SK-N-SH (cell line): Measurements from ENCODE around the gene FRMD1. TPM values are rescaled to one million over a fixed set of nuclear protein-coding genes. Genes with fewer than 3 reads are reported as not detected.

Experiments
- CTCF ChIA-PET: fragments of 300-600, 350-600 bp; formaldehyde crosslinking; extraction: SDS; loops from one replicate; lab custom pipeline; 2021; lab: Yijun Ruan, JAX
- POLR2A ChIA-PET: fragments of 350-600 bp; sonication (Branson Sonifier 250); formaldehyde crosslinking; extraction: SDS; loops from one replicate; lab custom pipeline; 2020; ENCODE audit warnings: antibody characterized with exemption, inconsistent platforms; lab: Yijun Ruan, JAX
- DNase-seq: peaks from one replicate; pipeline ENCODE4 v3.0.0; 2012
- H2AFZ ChIP-seq: fragments of 200-600 bp; sonication (generic); 2 replicates; pipeline ENCODE4 v1.8.1; 2016; ENCODE audit warnings: antibody characterized with exemption, mild to moderate bottlenecking, low read depth
- H3F3A ChIP-seq: fragments of 200-600 bp; sonication (generic); replicated peaks from 2 replicates; pipeline ENCODE3; 2016; ENCODE audit warnings: antibody characterized with exemption, mild to moderate bottlenecking; ENCODE audit not compliant: insufficient read depth
- H3K27ac ChIP-seq, 2 experiments: fragments of 200-500 bp in 1 of 2; fragments of 200-600 bp in 1 of 2; sonication (Bioruptor generic) in 1 of 2; sonication (generic), shearing (Covaris generic) in 1 of 2; 2 replicates each; pipeline versions ENCODE4 v1.5.1 to v1.6.1; 2014 to 2016; ENCODE audit warnings: low read depth in 2 of 2, inconsistent platforms in 1 of 2, low read length in 1 of 2, mild to moderate bottlenecking in 1 of 2, mixed read lengths in 1 of 2
- H3K27me3 ChIP-seq: fragments of 200-600 bp; sonication (generic), shearing (Covaris generic); 2 replicates; pipeline ENCODE4 v1.6.1; 2016; ENCODE audit warnings: mixed run types; ENCODE audit not compliant: insufficient read depth
- H3K36me3 ChIP-seq, 2 experiments: fragments of 200-500 bp in 1 of 2; fragments of 200-600 bp in 1 of 2; sonication (Bioruptor generic) in 1 of 2; sonication (generic) in 1 of 2; replicated peaks in 1 of 2; 2 replicates each; pipeline versions ENCODE3 to v1.5.1; 2014 to 2016; ENCODE audit warnings: low read length in 1 of 2, mild to moderate bottlenecking in 1 of 2; ENCODE audit not compliant: insufficient read depth in 2 of 2, control insufficient read depth in 1 of 2
- H3K4me1 ChIP-seq, 2 experiments: fragments of 200-500 bp in 1 of 2; fragments of 200-600 bp in 1 of 2; sonication (Bioruptor generic) in 1 of 2; sonication (generic), shearing (Covaris generic) in 1 of 2; 2 replicates each; pipeline versions ENCODE4 v1.5.1 to v1.6.1; 2014 to 2016; ENCODE audit warnings: low read depth in 1 of 2, low read length in 1 of 2, mixed run types in 1 of 2; ENCODE audit not compliant: insufficient read depth in 2 of 2, control insufficient read depth in 1 of 2
- H3K4me2 ChIP-seq: fragments of 200-600 bp; sonication (generic), shearing (Covaris generic); 2 replicates; pipeline ENCODE4 v1.6.1; 2017; ENCODE audit warnings: mixed run types
- H3K4me3 ChIP-seq, 2 experiments: fragments of 200-500 bp in 1 of 2; fragments of 200-600 bp in 1 of 2; sonication (Bioruptor generic) in 1 of 2; sonication (generic), shearing (Covaris generic) in 1 of 2; 2 replicates each; pipeline versions ENCODE4 v1.5.1 to v1.8.1; 2014 to 2016; ENCODE audit warnings: low read depth in 2 of 2, inconsistent platforms in 1 of 2, low read length in 1 of 2, mild to moderate bottlenecking in 1 of 2, mixed read lengths in 1 of 2, moderate library complexity in 1 of 2
- H3K79me2 ChIP-seq: fragments of 200-600 bp; sonication (generic); 2 replicates; pipeline ENCODE4 v1.8.1; 2017; ENCODE audit warnings: mild to moderate bottlenecking; ENCODE audit not compliant: insufficient read depth
- H3K9ac ChIP-seq: fragments of 200-600 bp; sonication (generic); 2 replicates; pipeline ENCODE4 v1.6.1; 2017; ENCODE audit warnings: mixed run types
- H3K9me2 ChIP-seq: fragments of 200-600 bp; sonication (generic); 2 replicates; pipeline ENCODE4 v1.6.1; 2017; ENCODE audit warnings: mixed run types
- H3K9me3 ChIP-seq: fragments of 200-600 bp; sonication (generic); 2 replicates; pipeline ENCODE4 v1.6.1; 2017; ENCODE audit warnings: mixed run types, mild to moderate bottlenecking, moderate library complexity
- H4K20me1 ChIP-seq: fragments of 200-600 bp; sonication (generic); 2 replicates; pipeline ENCODE4 v1.6.1; 2017; ENCODE audit warnings: mild to moderate bottlenecking, mixed run types; ENCODE audit not compliant: insufficient read depth
- CHD2 ChIP-seq: fragments of 150-350 bp; IDR thresholded peaks from 2 replicates; pipeline ENCODE4 v1.6.1; 2018; ENCODE audit warnings: low read length; ENCODE audit not compliant: partially characterized antibody
- FOXJ3 ChIP-seq: sonication (generic); formaldehyde crosslinking; IDR thresholded peaks from 2 replicates; pipeline ENCODE4 v1.5.1; 2020; ENCODE audit warnings: mild to moderate bottlenecking, missing genetic modification reagents
- JUND ChIP-seq: IDR thresholded peaks from 2 replicates; pipeline ENCODE4 v1.4.0; 2012
- RAD21 ChIP-seq: IDR thresholded peaks from 2 replicates; pipeline ENCODE4 v1.6.1; 2012; ENCODE audit warnings: mild to moderate bottlenecking, low read length
- RXRA ChIP-seq: IDR thresholded peaks from 2 replicates; pipeline ENCODE4 v1.4.0; 2012; ENCODE audit warnings: low read depth, mild to moderate bottlenecking, borderline replicate concordance
- WGBS: methylation state at CpG from one replicate; pipeline ENCODE4 v1.1.6; 2017; ENCODE audit warnings: low lambda C conversion rate; 5-methylcytosine and 5-hydroxymethylcytosine counted together
- polyA plus RNA-seq, 3 experiments: library from polyadenylated mRNA; depleted of rRNA; stranded (reverse); fragments of >200 nt; gene quantifications; 2 replicates each; pipeline ENCODE4 v1.2.3, GENCODE V29; 2012
- TF ChIP-seq, protein P1 (sequence below): IDR thresholded peaks from 2 replicates; pipeline ENCODE4 v1.4.0; 2012; ENCODE audit warnings: low read depth
- TF ChIP-seq, protein P2 (sequence below): fragments of 200-600 bp; sonication (generic); IDR thresholded peaks from 2 replicates; pipeline ENCODE4 v1.6.1; 2017; ENCODE audit warnings: antibody characterized with exemption, mild to moderate bottlenecking, moderate library complexity
- TF ChIP-seq, protein P3 (sequence below): IDR thresholded peaks from 2 replicates; pipeline ENCODE4 v1.4.0; 2012; ENCODE audit warnings: low read depth, borderline replicate concordance
- TF ChIP-seq, protein P4 (sequence below): fragments of 150-350 bp; IDR thresholded peaks from 2 replicates; pipeline ENCODE4 v1.6.1; 2016; ENCODE audit warnings: mild to moderate bottlenecking, low read depth, low read length
- TF ChIP-seq, protein P5 (sequence below): IDR thresholded peaks from 2 replicates; pipeline ENCODE4 v1.6.1; 2012; ENCODE audit warnings: mild to moderate bottlenecking, low read depth, low read length, moderate library complexity

FRMD1 gene
- 0.02 TPM in 1 of 2 replicates, not detected in the other for polyA plus RNA-seq (2012; rRNA removed)
- polyA plus RNA-seq (2012; cell fraction: cytosol; rRNA removed), result 0.01 TPM in 1 of 2 replicates, not detected in the other
- polyA plus RNA-seq (2012; cell fraction: nucleus; rRNA removed), result 0.01 and 0.08 TPM in 2 replicates

DNA sequence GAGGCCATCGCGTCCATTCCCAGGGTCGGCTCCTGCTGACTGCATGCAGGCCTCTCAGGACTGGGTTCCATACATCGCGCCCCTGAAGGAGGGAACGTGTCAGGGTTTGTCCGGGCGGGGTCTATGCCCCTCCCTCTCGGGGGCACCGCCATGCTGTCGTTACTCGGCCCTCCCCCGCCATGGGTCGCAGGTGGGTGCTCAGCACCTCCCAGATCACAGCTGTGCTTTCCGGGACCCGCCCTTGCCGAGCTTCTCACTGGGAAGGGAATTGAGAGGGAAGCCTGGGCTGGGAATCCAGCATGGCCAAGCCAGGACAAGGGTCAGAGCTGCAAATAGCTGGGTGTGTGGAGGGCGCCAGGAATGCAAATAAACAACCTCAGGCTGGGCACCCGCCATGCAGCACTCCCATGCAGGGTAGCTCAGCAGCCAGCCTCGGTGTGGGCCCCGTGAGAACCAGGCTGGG is at the start of gene FRMD1:
TSS of gene FRMD1 (minus strand) at position 270 of the 463 bp plus-strand sequence. CDS start at position 152, 118 bp downstream.
- POLR2A ChIA-PET, result no interaction called here
- DNase-seq, result no peak

More for the DNA sequence above, at the start of gene FRMD1:
- Histone ChIP-seq H3K9me3 (no peaks in the 10 kb centered on the region), H2AFZ (no peak within 1 kb of the TSS), H3K4me2 (no peak within 1 kb of the TSS), H3K27me3 (no peaks in the 10 kb centered on the region), H3F3A (peaks cover 3% of the 10 kb centered on the region), H3K9me2 (no peaks in the 10 kb centered on the region), H3K4me3 (no peak within 1 kb of the TSS), H3K27ac (no peak within 1 kb of the TSS), H3K4me1 (no peaks in the 10 kb centered on the region), H3K9ac (no peak within 1 kb of the TSS), H3K79me2 (no peaks in the 10 kb centered on the region), H4K20me1 (no peaks in the 10 kb centered on the region), H3K36me3 (no peaks in the 10 kb centered on the region)
- no peak for TF ChIP-seq RXRA
- no peak for TF ChIP-seq FOXJ3 (CRISPR knock-in tag)
- TF ChIP-seq RAD21, result no peak
- TF ChIP-seq, protein P1, sequence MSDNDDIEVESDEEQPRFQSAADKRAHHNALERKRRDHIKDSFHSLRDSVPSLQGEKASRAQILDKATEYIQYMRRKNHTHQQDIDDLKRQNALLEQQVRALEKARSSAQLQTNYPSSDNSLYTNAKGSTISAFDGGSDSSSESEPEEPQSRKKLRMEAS, result no peak
- no peak for TF ChIP-seq JUND
- TF ChIP-seq CHD2, result no peak
- TF ChIP-seq, protein P2, sequence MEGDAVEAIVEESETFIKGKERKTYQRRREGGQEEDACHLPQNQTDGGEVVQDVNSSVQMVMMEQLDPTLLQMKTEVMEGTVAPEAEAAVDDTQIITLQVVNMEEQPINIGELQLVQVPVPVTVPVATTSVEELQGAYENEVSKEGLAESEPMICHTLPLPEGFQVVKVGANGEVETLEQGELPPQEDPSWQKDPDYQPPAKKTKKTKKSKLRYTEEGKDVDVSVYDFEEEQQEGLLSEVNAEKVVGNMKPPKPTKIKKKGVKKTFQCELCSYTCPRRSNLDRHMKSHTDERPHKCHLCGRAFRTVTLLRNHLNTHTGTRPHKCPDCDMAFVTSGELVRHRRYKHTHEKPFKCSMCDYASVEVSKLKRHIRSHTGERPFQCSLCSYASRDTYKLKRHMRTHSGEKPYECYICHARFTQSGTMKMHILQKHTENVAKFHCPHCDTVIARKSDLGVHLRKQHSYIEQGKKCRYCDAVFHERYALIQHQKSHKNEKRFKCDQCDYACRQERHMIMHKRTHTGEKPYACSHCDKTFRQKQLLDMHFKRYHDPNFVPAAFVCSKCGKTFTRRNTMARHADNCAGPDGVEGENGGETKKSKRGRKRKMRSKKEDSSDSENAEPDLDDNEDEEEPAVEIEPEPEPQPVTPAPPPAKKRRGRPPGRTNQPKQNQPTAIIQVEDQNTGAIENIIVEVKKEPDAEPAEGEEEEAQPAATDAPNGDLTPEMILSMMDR, result no peak
- TF ChIP-seq, protein P3, sequence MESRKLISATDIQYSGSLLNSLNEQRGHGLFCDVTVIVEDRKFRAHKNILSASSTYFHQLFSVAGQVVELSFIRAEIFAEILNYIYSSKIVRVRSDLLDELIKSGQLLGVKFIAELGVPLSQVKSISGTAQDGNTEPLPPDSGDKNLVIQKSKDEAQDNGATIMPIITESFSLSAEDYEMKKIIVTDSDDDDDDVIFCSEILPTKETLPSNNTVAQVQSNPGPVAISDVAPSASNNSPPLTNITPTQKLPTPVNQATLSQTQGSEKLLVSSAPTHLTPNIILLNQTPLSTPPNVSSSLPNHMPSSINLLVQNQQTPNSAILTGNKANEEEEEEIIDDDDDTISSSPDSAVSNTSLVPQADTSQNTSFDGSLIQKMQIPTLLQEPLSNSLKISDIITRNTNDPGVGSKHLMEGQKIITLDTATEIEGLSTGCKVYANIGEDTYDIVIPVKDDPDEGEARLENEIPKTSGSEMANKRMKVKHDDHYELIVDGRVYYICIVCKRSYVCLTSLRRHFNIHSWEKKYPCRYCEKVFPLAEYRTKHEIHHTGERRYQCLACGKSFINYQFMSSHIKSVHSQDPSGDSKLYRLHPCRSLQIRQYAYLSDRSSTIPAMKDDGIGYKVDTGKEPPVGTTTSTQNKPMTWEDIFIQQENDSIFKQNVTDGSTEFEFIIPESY, result no peak
- TF ChIP-seq, protein P4, sequence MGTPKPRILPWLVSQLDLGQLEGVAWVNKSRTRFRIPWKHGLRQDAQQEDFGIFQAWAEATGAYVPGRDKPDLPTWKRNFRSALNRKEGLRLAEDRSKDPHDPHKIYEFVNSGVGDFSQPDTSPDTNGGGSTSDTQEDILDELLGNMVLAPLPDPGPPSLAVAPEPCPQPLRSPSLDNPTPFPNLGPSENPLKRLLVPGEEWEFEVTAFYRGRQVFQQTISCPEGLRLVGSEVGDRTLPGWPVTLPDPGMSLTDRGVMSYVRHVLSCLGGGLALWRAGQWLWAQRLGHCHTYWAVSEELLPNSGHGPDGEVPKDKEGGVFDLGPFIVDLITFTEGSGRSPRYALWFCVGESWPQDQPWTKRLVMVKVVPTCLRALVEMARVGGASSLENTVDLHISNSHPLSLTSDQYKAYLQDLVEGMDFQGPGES, result no peak
- TF ChIP-seq, protein P5, sequence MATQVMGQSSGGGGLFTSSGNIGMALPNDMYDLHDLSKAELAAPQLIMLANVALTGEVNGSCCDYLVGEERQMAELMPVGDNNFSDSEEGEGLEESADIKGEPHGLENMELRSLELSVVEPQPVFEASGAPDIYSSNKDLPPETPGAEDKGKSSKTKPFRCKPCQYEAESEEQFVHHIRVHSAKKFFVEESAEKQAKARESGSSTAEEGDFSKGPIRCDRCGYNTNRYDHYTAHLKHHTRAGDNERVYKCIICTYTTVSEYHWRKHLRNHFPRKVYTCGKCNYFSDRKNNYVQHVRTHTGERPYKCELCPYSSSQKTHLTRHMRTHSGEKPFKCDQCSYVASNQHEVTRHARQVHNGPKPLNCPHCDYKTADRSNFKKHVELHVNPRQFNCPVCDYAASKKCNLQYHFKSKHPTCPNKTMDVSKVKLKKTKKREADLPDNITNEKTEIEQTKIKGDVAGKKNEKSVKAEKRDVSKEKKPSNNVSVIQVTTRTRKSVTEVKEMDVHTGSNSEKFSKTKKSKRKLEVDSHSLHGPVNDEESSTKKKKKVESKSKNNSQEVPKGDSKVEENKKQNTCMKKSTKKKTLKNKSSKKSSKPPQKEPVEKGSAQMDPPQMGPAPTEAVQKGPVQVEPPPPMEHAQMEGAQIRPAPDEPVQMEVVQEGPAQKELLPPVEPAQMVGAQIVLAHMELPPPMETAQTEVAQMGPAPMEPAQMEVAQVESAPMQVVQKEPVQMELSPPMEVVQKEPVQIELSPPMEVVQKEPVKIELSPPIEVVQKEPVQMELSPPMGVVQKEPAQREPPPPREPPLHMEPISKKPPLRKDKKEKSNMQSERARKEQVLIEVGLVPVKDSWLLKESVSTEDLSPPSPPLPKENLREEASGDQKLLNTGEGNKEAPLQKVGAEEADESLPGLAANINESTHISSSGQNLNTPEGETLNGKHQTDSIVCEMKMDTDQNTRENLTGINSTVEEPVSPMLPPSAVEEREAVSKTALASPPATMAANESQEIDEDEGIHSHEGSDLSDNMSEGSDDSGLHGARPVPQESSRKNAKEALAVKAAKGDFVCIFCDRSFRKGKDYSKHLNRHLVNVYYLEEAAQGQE, result no peak
- WGBS, result 66% methylated on average over 10 of the region's 21 CpGs
- CTCF ChIA-PET, result interaction anchor here (1.1 to 1.9 kb wide), 2 partner anchors 18 to 19 kb away, joined by 3 to 5 read pairs; no protein-coding TSS in a partner anchor
